Stimulated activated effector memory CD8-positive, alpha-beta T cell treated with anti-CD3 and anti-CD28 coated beads, Interleukin-12 subunit alpha, Interleukin-12 subunit beta, amount 100 ng/mL, for 72 hours (primary cell): ENCODE results near the gene KCNMA1.

Experiments
- ATAC-seq: fragments of 150-1000 bp; cut with Tn5 transposase; 2 replicates; pipeline ENCODE4 v1.10.0; 2021
- DNase-seq, 2 donors: peaks; one replicate each; pipeline ENCODE4 v3.0.0; 2021 to 2022; ENCODE audit warnings: low spot score in 2 of 2
- H3K27ac Mint-ChIP-seq: one replicate; pipeline ENCODE4 v1.8.0; 2022; ENCODE audit warnings: mild to moderate bottlenecking, mixed read lengths
- H3K36me3 Mint-ChIP-seq: one replicate; pipeline ENCODE4 v1.8.0; 2022; ENCODE audit warnings: mild to moderate bottlenecking, mixed read lengths
- H3K4me1 Mint-ChIP-seq: one replicate; pipeline ENCODE4 v1.8.0; 2022; ENCODE audit warnings: mixed read lengths
- H3K4me3 Mint-ChIP-seq: one replicate; pipeline ENCODE4 v1.8.0; 2022; ENCODE audit warnings: mild to moderate bottlenecking, mixed read lengths
- H3K9me3 Mint-ChIP-seq: one replicate; pipeline ENCODE4 v1.8.0; 2022; ENCODE audit warnings: mixed read lengths

KCNMA1 gene

DNA sequence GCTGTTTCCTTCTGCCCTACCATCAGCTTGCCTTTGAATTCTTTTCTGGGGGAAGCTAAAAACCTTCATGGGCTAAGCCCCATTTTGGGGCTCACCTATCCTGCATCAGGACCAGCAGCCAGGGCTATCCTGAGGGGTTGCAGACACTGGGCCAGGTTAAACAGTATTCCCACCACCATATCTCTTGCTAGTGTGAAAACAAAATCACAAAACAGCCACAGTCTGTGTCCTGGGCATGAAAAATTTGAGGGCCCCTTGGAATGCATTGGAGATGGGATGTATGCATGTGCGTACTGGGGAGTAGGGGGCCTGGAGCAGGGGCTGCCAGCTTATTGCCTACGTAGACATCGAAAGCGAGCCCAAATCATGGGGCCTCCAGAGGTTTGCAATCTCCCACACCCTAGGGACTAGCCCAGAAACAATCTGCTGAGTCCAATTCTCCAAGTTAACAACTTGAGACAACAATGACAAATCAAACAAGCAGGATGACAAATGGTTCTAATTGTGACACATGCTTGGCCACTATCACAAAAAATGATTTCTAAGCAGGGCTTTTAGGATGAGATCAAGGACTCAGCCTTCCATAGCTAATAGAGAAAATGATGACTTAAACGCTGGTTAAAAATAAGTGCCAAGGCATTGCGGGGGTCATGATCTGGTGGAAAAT, 557.1 kb downstream of the KCNMA1 start:
- Mint-ChIP-seq H3K4me3 (no peak overlapping the region), H3K27ac (no peak overlapping the region), H3K9me3 (no peaks in the 10 kb centered on the region), H3K4me1 (no peaks in the 10 kb centered on the region), H3K36me3 (no peaks in the 10 kb centered on the region)
- ATAC-seq: no peak
- no peak for DNase-seq

DNA sequence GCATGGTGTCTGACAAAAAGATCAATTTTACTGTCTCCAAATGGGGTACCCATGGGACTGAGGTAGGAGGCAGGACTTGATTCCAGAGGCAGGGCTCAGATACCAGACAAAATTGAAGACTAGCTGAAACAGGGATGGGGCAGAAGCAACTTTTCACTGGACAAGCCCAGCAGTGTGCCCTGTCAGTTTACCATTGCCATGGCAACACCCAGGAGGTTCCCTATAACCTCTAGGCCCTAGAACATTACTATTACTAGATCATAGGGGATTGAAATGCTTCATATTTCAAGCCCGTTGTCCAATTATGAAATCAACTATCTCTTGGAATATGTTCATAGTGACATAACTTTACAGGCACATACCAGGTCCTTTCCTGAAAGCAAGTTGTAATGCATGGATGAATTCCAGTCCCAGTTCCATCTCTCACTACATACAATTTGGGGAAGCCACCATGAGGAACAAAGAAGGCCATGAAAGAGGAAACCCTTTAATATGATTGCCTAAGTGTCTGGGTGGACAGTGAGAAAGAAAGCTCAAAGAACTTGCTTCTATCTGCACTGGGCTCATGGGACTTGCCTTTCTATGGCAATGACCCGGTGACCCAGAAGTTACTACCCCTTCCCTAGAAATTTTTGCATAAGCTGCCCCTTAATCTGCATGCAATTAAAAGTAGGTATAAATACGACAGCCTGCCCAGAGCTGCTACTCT, 557.9 kb downstream of the KCNMA1 start:
- ATAC-seq: no peak
- no peak for DNase-seq
- H3K27ac Mint-ChIP-seq: no peak overlapping the region

DNA sequence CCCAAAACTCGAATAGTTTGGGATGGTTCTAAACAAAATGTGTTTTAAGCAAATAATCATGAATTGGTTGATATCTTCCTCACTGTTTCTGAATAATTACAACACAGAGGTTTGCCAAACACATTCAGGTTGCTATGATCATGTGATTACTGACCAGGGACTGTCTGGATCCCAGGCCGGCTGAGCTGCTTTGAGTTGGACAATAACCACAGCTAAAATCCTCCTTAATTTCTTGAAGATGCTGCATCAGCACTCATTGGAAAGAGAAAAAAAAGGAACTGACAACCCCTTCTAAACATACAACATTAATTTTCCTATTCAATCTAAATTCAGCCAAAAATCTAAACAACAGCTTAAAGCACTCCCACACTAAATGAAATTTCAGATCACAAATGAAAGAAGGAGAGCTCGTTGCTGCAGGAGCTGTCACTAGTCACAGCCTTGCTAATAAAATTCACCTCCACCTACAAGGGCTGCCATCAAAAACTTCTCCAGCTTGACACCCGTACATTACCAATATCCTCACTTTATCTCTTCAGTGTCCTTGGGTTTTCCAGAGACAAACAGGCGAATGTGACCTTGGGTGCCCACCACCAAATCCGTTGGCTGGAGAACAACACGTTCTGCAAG, 560.2 kb downstream of the KCNMA1 start:
- no peak for DNase-seq
- H3K36me3 Mint-ChIP-seq: no peaks in the 10 kb centered on the region
- no peaks in the 10 kb centered on the region for H3K4me1 Mint-ChIP-seq
- H3K27ac Mint-ChIP-seq: no peak overlapping the region
- no peak for ATAC-seq
- no peak overlapping the region for H3K4me3 Mint-ChIP-seq
- H3K9me3 Mint-ChIP-seq: no peaks in the 10 kb centered on the region

More for the DNA sequence above, 557.9 kb downstream of the KCNMA1 start:
- H3K9me3 Mint-ChIP-seq: no peaks in the 10 kb centered on the region
- no peaks in the 10 kb centered on the region for H3K4me1 Mint-ChIP-seq
- no peaks in the 10 kb centered on the region for H3K36me3 Mint-ChIP-seq
- H3K4me3 Mint-ChIP-seq: no peak overlapping the region

DNA sequence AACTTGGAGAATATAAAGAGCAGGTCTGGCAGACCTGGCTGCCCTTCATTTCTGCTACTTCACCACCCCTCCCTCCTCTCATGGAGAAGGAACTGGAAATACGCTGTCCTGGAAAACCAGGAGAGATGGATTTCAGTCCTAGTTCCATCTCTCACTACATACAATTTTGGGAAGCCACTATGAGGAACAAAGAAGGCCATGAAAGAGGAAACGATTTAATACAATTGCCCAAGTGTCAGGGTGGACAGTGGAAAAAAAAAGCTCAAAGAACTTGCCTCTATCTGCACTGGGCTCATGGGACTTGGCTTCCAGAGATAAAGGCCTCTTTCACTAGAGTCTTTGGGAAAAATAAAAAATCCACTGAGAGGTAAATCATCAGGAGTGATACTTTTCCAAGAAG, 561.7 kb downstream of the KCNMA1 start:
- H3K9me3 Mint-ChIP-seq: no peaks in the 10 kb centered on the region
- ATAC-seq (no peak), DNase-seq (no peak)
- no peak overlapping the region for H3K27ac Mint-ChIP-seq
- no peak overlapping the region for H3K4me3 Mint-ChIP-seq
- no peaks in the 10 kb centered on the region for H3K4me1 Mint-ChIP-seq
- H3K36me3 Mint-ChIP-seq: no peaks in the 10 kb centered on the region

DNA sequence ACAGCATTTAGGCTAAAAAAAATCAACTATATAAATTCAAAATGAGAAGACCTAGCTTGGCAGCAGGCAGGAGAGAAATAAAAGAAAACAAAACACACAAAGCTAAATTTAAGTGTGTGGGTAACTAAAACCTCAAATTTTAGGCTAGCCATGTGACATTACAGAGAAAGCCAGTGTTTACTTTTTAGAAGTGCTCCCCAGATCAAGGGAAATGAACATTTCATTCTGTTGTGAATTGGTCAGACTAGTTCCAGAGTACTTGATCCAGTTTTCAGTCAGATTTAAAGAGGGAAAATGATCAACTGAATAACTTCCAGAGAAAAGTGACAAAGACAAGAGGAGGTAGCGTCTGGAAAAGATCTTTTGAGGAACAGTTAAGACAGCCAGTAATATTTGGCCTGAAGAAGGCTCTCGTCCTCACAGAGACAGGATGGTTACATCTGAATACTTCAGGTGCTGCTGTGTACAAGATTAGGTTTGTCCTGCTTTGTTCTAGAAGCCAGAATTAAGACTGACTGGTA, 563.4 kb downstream of the KCNMA1 start:
- DNase-seq (no peak), ATAC-seq (no peak)
- Mint-ChIP-seq H3K9me3 (no peaks in the 10 kb centered on the region), H3K36me3 (no peaks in the 10 kb centered on the region), H3K27ac (no peak overlapping the region), H3K4me3 (no peak overlapping the region), H3K4me1 (no peaks in the 10 kb centered on the region)

DNA sequence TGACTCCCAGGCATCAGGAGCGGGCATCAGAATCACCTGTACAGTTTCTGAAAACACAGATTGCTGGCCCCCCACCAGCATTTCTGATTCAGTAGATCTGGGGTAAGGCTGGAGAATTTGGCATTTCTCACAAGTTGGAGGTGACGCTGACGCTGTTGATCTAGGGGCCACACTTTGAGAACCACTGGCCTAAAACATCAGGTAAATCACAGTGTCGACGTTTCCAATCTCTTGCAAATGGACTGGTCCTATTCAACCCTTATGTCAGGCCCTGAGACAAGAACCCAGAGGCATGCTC, 564.0 kb downstream of the KCNMA1 start:
- H3K9me3 Mint-ChIP-seq: no peaks in the 10 kb centered on the region
- H3K36me3 Mint-ChIP-seq: no peaks in the 10 kb centered on the region
- no peak overlapping the region for H3K4me3 Mint-ChIP-seq
- DNase-seq (no peak), ATAC-seq (no peak)
- no peaks in the 10 kb centered on the region for H3K4me1 Mint-ChIP-seq
- H3K27ac Mint-ChIP-seq: no peak overlapping the region

DNA sequence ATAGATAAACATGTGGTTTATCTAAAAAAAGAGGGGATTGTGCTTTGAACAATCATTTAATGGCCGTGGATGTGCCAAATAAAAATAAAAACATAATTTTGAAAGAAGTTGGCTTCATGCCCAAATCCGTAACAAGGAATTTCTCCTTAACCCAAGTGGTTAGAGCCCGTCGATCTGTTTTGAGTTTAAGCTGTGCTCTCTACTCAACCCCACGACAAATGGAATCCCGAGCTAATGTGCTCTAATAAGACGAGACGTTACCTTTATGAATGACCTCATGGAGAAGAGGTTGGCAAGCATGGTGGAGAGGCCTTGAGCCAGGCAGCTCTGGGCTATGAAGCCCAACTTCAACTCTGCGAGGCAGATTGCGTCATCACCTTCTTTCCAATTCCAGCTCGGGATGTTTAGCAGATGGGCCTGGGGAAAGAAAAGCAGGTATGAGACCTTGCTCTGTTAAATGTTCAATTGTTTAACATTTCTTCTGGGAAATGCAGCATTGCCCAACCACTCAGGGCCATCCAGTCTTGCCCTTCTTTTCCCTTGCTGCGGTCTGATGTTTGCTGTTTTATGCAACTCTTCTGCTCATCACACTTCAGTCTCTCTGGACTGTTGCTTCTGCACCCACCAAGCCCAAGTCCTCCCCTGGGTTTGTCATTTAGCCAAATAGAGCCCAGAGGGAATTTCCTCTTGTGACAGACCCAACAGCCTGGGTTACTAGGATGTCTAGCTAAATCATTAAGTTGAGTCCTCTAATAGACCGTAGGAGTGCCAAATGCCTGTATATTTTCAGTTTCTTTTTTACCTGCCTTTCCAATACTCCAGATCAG, 564.6 kb downstream of the KCNMA1 start:
- Mint-ChIP-seq H3K4me3 (no peak overlapping the region), H3K36me3 (no peaks in the 10 kb centered on the region), H3K4me1 (no peaks in the 10 kb centered on the region), H3K9me3 (no peaks in the 10 kb centered on the region), H3K27ac (no peak overlapping the region)
- DNase-seq: no peak
- no peak for ATAC-seq

DNA sequence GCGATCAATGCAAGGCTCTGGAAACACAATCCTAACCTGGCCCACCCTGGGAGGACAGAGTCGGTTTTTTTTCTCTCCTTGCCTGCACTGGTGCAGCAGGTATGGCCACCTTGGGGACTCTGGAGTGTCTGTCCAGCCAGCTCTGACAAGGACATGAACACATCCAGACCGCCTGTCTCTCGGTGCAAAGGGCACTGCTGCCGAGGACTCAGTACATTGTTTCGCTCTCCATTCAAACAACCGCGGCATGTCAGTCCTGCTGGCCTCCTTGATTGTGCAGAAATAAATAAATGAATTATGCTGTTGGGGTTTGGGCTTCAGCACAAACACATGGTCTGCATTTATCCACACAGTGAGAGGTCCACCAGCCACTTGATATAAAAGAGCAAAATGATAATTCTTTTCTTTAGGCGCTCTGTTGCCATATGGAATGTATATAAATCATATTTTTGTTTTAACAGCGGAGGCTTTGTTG, 565.2 kb downstream of the KCNMA1 start:
- Mint-ChIP-seq H3K36me3 (no peaks in the 10 kb centered on the region), H3K4me3 (no peak overlapping the region), H3K4me1 (no peaks in the 10 kb centered on the region), H3K9me3 (no peaks in the 10 kb centered on the region), H3K27ac (no peak overlapping the region)
- ATAC-seq (no peak), DNase-seq (no peak)

DNA sequence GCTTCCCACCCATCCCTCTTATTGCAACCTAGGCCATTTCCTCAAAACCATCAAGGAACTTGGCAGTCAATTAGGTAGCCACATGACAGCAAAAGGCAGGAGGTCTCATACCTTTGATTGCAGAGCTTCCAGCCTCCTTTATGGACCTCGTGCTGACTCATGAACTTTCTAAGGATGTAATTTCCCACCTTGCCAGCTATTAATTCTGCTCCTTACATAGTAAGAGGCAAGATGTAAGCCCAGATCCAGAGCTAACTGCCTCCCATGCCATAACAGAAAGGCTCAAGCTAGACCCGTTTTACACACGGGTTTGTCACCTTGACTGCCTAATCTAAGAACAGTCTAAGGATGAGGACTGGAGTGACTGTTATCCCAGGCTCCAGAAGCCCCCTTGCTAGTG, 565.7 kb downstream of the KCNMA1 start:
- no peaks in the 10 kb centered on the region for H3K4me1 Mint-ChIP-seq
- ATAC-seq: no peak
- H3K36me3 Mint-ChIP-seq: no peaks in the 10 kb centered on the region

DNA sequence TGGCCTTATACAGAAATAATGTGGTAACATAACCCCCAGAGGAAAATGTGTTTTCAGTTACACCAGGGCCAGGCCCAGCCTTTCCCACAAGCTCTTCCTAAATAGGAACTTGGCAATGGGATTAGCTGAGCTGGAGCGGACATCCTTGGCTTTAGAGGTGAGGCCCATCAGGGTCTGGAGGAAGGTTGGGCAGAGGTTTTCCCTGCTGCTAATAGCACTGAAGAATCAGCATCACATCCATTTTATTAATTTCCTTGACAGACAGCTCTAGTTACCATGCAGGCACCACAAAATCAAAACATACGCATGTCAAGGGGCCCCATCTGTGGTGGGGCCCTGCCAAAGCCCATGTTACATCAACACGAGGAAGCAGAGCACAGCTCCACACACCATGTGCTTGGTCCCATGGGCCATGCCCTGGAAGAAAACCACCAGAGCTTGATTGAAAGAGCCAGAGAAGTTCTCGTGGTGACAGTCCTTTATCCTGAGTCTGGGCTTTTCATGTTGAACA, 566.6 kb downstream of the KCNMA1 start:
- DNase-seq: no peak
- ATAC-seq: no peak
- H3K4me1 Mint-ChIP-seq: no peaks in the 10 kb centered on the region
- H3K4me3 Mint-ChIP-seq: no peak overlapping the region
- no peak overlapping the region for H3K27ac Mint-ChIP-seq
- H3K9me3 Mint-ChIP-seq: no peaks in the 10 kb centered on the region
- no peaks in the 10 kb centered on the region for H3K36me3 Mint-ChIP-seq

More for the DNA sequence above, 565.7 kb downstream of the KCNMA1 start:
- no peak overlapping the region for H3K4me3 Mint-ChIP-seq
- no peak for DNase-seq
- no peak overlapping the region for H3K27ac Mint-ChIP-seq
- no peaks in the 10 kb centered on the region for H3K9me3 Mint-ChIP-seq

DNA sequence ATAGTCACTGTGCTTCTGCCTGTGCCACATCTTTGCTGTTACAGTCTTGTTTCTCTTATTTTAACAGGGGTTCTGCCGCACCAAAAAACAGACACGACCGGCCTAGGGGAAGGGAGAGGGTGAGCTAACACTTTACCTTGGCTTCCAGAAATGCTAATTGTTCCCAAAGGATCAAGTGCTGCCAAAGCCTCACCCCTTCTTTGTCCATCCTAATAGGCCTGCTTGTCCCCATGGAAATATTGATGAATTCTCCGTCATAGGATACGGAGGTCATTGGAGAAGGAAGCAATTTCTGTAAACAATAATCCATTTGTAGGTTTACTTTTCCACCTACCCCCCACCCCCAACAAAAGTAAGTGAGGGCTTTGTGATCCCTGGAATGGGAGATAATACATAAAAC, 567.3 kb downstream of the KCNMA1 start:
- no peaks in the 10 kb centered on the region for H3K36me3 Mint-ChIP-seq
- no peaks in the 10 kb centered on the region for H3K4me1 Mint-ChIP-seq
- H3K9me3 Mint-ChIP-seq: no peaks in the 10 kb centered on the region
- no peak overlapping the region for H3K4me3 Mint-ChIP-seq
- H3K27ac Mint-ChIP-seq: no peak overlapping the region
- DNase-seq: no peak
- ATAC-seq: no peak

DNA sequence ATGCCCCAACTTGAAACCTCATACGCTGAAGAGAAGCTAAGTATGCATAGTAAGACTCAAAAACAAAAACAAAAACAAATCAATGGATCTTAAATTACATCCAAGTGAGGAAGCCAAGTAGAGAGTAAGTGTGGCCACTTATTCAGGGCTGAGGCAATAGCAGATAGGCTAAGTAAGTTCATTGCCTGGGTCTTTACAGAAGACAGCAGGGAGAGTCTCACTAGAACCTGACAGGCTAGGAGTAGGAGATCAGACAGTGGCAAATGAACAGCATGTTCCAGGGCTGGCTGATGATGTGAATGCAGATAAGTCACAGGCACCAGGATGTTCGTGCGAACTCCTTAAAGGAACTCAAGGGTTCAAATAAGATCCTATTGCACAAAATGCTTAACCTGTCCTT, 568.6 kb downstream of the KCNMA1 start:
- Mint-ChIP-seq H3K9me3 (no peaks in the 10 kb centered on the region), H3K4me1 (no peaks in the 10 kb centered on the region), H3K36me3 (no peaks in the 10 kb centered on the region), H3K4me3 (no peak overlapping the region), H3K27ac (no peak overlapping the region)
- DNase-seq (no peak), ATAC-seq (no peak)

DNA sequence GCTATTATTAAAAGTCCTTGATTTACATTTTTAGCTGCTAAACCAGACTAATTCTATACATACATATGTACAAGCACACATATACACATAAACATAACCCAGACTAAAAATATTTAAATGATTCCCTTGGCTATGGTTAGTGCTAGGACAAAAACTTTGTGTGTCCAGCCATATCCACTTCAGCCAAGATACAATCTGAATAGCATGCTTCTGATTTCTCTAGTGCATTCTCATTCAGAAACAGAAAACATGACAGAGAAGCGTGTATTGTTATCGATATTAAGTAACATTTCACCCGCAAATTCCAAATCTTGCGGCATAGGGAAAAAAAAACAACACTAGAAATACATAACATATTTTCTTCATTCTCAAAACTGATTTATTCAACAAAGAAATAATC, 569.3 kb downstream of the KCNMA1 start:
- no peaks in the 10 kb centered on the region for H3K36me3 Mint-ChIP-seq
- H3K4me3 Mint-ChIP-seq: no peak overlapping the region
- ATAC-seq (no peak), DNase-seq (no peak)
- H3K27ac Mint-ChIP-seq: no peak overlapping the region
- H3K9me3 Mint-ChIP-seq: no peaks in the 10 kb centered on the region
- H3K4me1 Mint-ChIP-seq: no peaks in the 10 kb centered on the region

DNA sequence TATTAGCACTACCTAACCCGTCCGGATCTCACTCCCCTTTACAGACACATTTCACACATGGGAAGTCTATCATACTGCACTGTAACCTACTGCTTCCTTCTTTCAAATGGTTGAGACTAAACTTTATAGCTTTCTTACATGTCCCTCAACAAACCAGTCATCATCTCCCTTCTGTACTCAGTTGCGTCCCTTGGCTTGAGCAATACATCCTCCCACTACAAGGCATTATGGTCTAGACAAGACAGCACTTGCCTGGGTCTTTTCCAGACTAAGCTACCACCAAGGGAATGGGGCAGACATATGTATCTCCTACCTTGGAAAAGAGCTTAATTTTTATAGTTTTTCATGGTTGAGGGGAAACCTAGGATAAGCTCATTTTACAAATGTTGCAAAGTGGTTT, 575.2 kb downstream of the KCNMA1 start:
- no peaks in the 10 kb centered on the region for H3K4me1 Mint-ChIP-seq
- no peak for DNase-seq
- no peaks in the 10 kb centered on the region for H3K36me3 Mint-ChIP-seq
- no peak for ATAC-seq
- no peak overlapping the region for H3K27ac Mint-ChIP-seq
- no peak overlapping the region for H3K4me3 Mint-ChIP-seq
- H3K9me3 Mint-ChIP-seq: no peaks in the 10 kb centered on the region

DNA sequence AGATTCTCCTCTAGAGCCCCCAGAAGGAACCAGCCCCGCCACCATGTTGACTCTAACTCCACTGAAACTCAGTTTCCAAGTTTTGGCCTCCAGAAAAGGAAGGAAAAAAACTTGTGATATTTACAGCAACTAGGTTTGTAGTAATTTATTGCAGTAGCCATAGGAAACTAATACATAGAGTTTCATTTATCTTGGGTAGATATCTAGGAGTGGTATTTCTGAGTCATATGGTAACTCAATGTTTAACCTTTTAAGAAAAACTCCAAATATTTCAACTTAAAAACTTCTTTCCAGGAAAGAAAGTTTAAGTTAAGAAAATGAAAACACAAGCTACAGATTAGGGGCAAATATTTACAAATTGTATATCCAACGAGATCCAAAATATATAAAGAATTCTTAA, 576.7 kb downstream of the KCNMA1 start:
- ATAC-seq (no peak), DNase-seq (no peak)
- Mint-ChIP-seq H3K36me3 (no peaks in the 10 kb centered on the region), H3K27ac (no peak overlapping the region), H3K9me3 (no peaks in the 10 kb centered on the region), H3K4me3 (no peak overlapping the region), H3K4me1 (no peaks in the 10 kb centered on the region)
